ENCODE measurements around the gene SPAG17.

The SPAG17 gene

GRCh38 chr1:118204105-118204504 is 19.1 kb upstream of the SPAG17 start:
- no peaks in the 10 kb centered on the region for H3K27me3 ChIP-seq
- no peak overlapping the region for H3K27ac ChIP-seq
- DNase-seq = no peak
- no peaks in the 10 kb centered on the region for H3K4me1 ChIP-seq
- intact Hi-C loops (cut with DNase I; ENCODE audit: low total_unique reads) = no loop called here
- H3K9me3 ChIP-seq = no peaks in the 10 kb centered on the region
- no peak overlapping the region for H3K4me3 ChIP-seq
- no peaks in the 10 kb centered on the region for H3K36me3 ChIP-seq
- TF ChIP-seq CTCF (IDR thresholded peaks at IDR 0.05) = no peak

- H3K4me1 ChIP-seq = no peaks in the 10 kb centered on the region
- no peak overlapping the region for H3K27ac ChIP-seq
- DNase-seq = no peak
- no peaks in the 10 kb centered on the region for H3K36me3 ChIP-seq
- no peaks in the 10 kb centered on the region for H3K9me3 ChIP-seq
- intact Hi-C loops (cut with DNase I; ENCODE audit: low total_unique reads) = no loop called here
- H3K27me3 ChIP-seq = no peaks in the 10 kb centered on the region
- no peak for TF ChIP-seq CTCF (IDR thresholded peaks at IDR 0.05)
- H3K4me3 ChIP-seq = no peak overlapping the region
Measured at GRCh38 chr1:118202076-118202608, 17.1 kb upstream of the SPAG17 start.

- Histone ChIP-seq H3K36me3 (no peaks in the 10 kb centered on the region), H3K4me1 (no peaks in the 10 kb centered on the region), H3K9me3 (no peaks in the 10 kb centered on the region), H3K4me3 (no peak overlapping the region), H3K27ac (no peak overlapping the region), H3K27me3 (no peaks in the 10 kb centered on the region)
- intact Hi-C loops (cut with DNase I; ENCODE audit: low total_unique reads) = no loop called here
- DNase-seq = no peak
- no peak for TF ChIP-seq CTCF (IDR thresholded peaks at IDR 0.05)
Measured at GRCh38 chr1:118201524-118201923, 16.5 kb upstream of the SPAG17 start.

- intact Hi-C loops (cut with DNase I; ENCODE audit: low total_unique reads) = no loop called here
- H3K9me3 ChIP-seq = no peaks in the 10 kb centered on the region
- DNase-seq = no peak
- no peak for TF ChIP-seq CTCF (IDR thresholded peaks at IDR 0.05)
- no peaks in the 10 kb centered on the region for H3K27me3 ChIP-seq
- no peak overlapping the region for H3K27ac ChIP-seq
- no peaks in the 10 kb centered on the region for H3K4me1 ChIP-seq
- H3K36me3 ChIP-seq = no peaks in the 10 kb centered on the region
- H3K4me3 ChIP-seq = no peak overlapping the region
Measured at GRCh38 chr1:118200836-118201235, 15.8 kb upstream of the SPAG17 start.

DNA sequence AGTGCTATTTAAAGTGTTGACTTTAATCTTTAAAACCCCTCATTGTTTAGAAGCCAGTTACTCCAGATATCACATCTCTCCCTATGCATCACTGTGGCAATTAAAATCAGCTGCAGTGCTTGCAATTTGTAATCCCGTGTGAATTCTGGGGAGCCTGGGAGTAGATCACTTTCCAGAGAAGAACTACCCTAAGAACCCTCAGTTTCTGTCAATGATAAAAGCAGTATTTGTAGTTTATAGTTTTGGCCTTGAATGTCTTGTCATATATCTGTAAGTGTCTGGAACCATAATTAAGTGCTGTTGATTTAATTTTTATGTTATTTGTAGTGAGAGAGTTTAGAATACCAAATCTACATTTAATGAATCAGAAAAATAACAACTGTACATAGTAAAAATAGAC is 5.5 kb upstream of the SPAG17 start:
- no peaks in the 10 kb centered on the region for H3K36me3 ChIP-seq
- no peak overlapping the region for H3K4me3 ChIP-seq
- no peak overlapping the region for H3K27ac ChIP-seq
- no peak for TF ChIP-seq CTCF (IDR thresholded peaks at IDR 0.05)
- DNase-seq = no peak
- H3K4me1 ChIP-seq = no peaks in the 10 kb centered on the region
- intact Hi-C loops (cut with DNase I; ENCODE audit: low total_unique reads) = no loop called here
- H3K27me3 ChIP-seq = no peaks in the 10 kb centered on the region
- peaks cover 0 to 4% (median 0%) of the 10 kb centered on the region in 3 donors for H3K9me3 ChIP-seq

DNA sequence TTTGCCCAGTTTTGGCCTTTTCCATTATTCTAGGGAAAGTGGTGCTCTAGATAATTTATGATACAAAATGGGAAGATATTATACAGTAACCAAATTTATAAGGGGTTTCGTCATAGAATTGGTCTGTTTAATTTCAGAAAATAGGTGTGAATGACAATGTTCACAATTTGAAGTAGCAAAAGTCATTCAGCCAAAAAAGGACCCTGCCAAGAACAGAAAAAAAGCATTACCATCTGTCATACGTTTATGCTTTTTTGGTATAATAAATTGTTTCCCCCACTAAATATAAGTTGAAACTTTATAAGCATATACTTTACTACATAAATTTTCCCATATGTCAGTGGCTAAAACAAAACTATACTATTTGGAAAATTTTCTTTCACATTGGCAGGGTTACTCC is 4.5 kb upstream of the SPAG17 start:
- Histone ChIP-seq H3K27ac (no peak overlapping the region), H3K27me3 (no peaks in the 10 kb centered on the region), H3K4me1 (peaks cover 0 to 9% (median 6%) of the 10 kb centered on the region in 4 donors), H3K36me3 (no peaks in the 10 kb centered on the region), H3K9me3 (peaks cover 0 to 4% (median 0%) of the 10 kb centered on the region in 3 donors), H3K4me3 (no peak overlapping the region)
- no peak for DNase-seq
- TF ChIP-seq CTCF (IDR thresholded peaks at IDR 0.05) = no peak
- intact Hi-C loops (cut with DNase I; ENCODE audit: low total_unique reads) = no loop called here
